Upper lobe of right lung (tissue), 1 donor: Measurements from ENCODE around the gene LKAAEAR1. TPM values are rescaled to one million over a fixed set of nuclear protein-coding genes. Genes with fewer than 3 reads are reported as not detected.

Experiments used
- ATAC-seq: fragments of 200-7000 bp; cut with Tn5 transposase; one replicate; pipeline ENCODE4 v1.9.1; 2020; ENCODE audit warnings: mild to moderate bottlenecking, moderate library complexity
- DNase-seq: peaks from one replicate; pipeline ENCODE4 v3.0.0-alpha.2; 2020
- H3K27ac ChIP-seq: fragments of 200-600 bp; one replicate; pipeline ENCODE4 v1.8.0; 2022
- H3K27me3 ChIP-seq: fragments of 200-600 bp; one replicate; pipeline ENCODE4 v1.8.0; 2022; ENCODE audit warnings: mild to moderate bottlenecking
- H3K36me3 ChIP-seq: fragments of 200-600 bp; one replicate; pipeline ENCODE4 v1.8.0; 2022
- H3K4me1 ChIP-seq: fragments of 200-600 bp; one replicate; pipeline ENCODE4 v1.8.0; 2022
- H3K4me3 ChIP-seq: fragments of 200-600 bp; one replicate; pipeline ENCODE4 v1.8.0; 2022; ENCODE audit warnings: mild to moderate bottlenecking
- H3K9me3 ChIP-seq: fragments of 200-600 bp; one replicate; pipeline ENCODE4 v1.8.0; 2022
- CTCF ChIP-seq: fragments of 200-600 bp; IDR thresholded peaks from one replicate; pipeline ENCODE4 v1.8.0; 2022; ENCODE audit warnings: antibody characterized with exemption
- intact Hi-C: fragments of 100-400 bp; cut with DNase I; formaldehyde crosslinking; loops from one replicate; pipeline ENCODE4 v1.11.0; 2022
- total RNA-seq: library from RNA; stranded (reverse); fragmentation: NEBNext Ultra II Directional; extraction: Animal tissue kit (Norgen Biotek cat#: 25700); gene quantifications from one replicate; pipeline ENCODE4 v1.2.1, GENCODE V29; 2021
- donor health status: DM: no; HTN: yes; CAD: no; lungs with severe emphysema.

LKAAEAR1 gene
- total RNA-seq, 1 donor from 2014 or later, result not detected

DNA sequence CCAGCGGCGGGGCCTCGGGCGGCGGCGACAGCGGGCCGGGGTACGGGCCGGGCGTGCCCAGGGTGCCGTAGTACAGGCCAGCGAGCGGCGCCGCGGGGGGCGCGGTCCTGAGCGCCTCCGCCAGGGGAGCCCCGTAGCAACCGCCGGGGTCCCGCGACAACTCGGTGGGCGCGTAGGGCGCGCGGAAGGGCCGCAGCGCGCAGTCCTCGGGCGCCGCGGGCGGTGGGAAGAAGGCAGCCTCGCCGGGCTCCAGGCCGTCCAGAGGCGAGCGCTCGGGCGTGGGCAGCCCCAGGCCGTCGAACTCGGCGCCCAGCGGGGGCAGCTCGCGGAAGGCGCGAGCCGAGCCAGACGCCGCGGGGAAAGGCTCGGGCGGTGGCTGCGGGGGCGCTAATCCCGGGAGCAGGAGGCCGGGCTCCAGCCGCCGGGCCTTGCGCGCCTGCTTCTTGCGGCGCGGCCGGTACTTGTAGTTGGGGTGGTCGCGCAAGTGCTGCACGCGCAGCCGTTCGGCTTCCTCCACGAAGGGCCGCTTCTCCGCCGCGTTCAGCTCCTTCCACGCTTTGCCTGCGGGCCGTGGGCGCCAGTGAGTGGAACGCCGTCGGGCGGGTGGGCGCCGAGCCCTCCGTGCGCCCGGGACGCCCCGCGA is 35.7 kb downstream of the LKAAEAR1 start:
- H3K27me3 ChIP-seq, result peaks cover 49% of the 10 kb centered on the region
- peak overlapping the region; percentile 73 for H3K27ac ChIP-seq
- peaks cover 12% of the 10 kb centered on the region for H3K4me1 ChIP-seq
- no peak for TF ChIP-seq CTCF
- no peaks in the 10 kb centered on the region for H3K36me3 ChIP-seq
- no peaks in the 10 kb centered on the region for H3K9me3 ChIP-seq
- DNase-seq, result no peak
- intact Hi-C loops, result no loop called here
- H3K4me3 ChIP-seq, result peak overlapping the region; percentile 55
- no peak for ATAC-seq

DNA sequence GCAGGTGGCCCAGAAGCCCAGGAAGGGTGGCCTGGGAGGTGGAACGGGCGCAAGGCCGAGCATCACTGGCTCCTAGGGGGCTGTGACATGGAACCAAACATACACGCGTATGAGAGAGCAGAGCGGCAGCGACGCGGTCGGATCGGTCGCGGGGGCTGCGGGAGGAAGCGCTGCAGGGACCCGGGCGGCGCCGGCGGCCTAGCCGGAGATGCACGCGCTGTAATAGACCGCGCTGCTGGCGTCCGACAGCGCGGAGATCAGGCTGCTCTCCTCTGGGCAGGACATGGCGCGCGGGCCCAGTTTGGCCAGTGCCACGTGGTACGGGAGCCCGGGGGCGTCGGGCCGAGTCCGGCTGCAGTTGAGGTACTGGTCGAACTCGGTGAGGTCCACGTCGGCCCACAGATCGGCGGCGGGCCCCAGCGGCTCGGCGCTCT is 36.2 kb downstream of the LKAAEAR1 start:
- H3K9me3 ChIP-seq, result no peaks in the 10 kb centered on the region
- DNase-seq, result no peak
- no peaks in the 10 kb centered on the region for H3K36me3 ChIP-seq
- no peak for TF ChIP-seq CTCF
- intact Hi-C loops, result no loop called here
- H3K4me3 ChIP-seq, result peak overlapping the region; percentile 55
- peaks cover 47% of the 10 kb centered on the region for H3K27me3 ChIP-seq
- ATAC-seq, result no peak
- H3K4me1 ChIP-seq, result peaks cover 12% of the 10 kb centered on the region
- H3K27ac ChIP-seq, result peak overlapping the region; percentile 73

DNA sequence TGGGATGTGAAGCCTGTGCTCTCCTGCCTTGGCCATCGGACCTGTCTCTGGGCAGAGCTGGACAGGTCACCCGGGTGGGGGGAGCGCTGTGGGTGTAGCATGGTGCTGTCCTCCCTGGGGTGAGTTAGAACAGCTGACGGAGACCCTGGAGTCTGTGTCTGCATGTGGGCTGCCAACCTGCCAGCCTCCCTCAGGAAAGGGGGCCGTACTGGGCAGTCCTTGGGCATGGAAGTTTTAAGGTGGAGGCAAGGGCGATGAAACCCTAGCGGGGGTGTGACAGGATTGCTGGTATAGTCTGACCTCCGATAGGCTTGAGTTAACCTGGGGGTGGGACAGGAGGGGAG is 37.2 kb downstream of the LKAAEAR1 start:
- intact Hi-C loops, result no loop called here
- Histone ChIP-seq H3K4me1 (peaks cover 10% of the 10 kb centered on the region), H3K36me3 (no peaks in the 10 kb centered on the region), H3K4me3 (peak overlapping the region; percentile 55), H3K27ac (peak overlapping the region; percentile 73), H3K9me3 (no peaks in the 10 kb centered on the region), H3K27me3 (peaks cover 42% of the 10 kb centered on the region)
- DNase-seq (no peak), ATAC-seq (no peak)
- no peak for TF ChIP-seq CTCF

- ATAC-seq (peak; percentile 2), DNase-seq (no peak)
- Histone ChIP-seq H3K4me1 (peaks cover 26% of the 10 kb centered on the region), H3K4me3 (peak overlapping the region; percentile 55), H3K27ac (peak overlapping the region; percentile 65), H3K9me3 (no peaks in the 10 kb centered on the region), H3K27me3 (peaks cover 43% of the 10 kb centered on the region), H3K36me3 (no peaks in the 10 kb centered on the region)
- intact Hi-C loops, result no loop called here
- no peak for TF ChIP-seq CTCF
These were observed 38.7 kb downstream of the LKAAEAR1 start for GRCh38 chr20:64045346-64046011.

DNA sequence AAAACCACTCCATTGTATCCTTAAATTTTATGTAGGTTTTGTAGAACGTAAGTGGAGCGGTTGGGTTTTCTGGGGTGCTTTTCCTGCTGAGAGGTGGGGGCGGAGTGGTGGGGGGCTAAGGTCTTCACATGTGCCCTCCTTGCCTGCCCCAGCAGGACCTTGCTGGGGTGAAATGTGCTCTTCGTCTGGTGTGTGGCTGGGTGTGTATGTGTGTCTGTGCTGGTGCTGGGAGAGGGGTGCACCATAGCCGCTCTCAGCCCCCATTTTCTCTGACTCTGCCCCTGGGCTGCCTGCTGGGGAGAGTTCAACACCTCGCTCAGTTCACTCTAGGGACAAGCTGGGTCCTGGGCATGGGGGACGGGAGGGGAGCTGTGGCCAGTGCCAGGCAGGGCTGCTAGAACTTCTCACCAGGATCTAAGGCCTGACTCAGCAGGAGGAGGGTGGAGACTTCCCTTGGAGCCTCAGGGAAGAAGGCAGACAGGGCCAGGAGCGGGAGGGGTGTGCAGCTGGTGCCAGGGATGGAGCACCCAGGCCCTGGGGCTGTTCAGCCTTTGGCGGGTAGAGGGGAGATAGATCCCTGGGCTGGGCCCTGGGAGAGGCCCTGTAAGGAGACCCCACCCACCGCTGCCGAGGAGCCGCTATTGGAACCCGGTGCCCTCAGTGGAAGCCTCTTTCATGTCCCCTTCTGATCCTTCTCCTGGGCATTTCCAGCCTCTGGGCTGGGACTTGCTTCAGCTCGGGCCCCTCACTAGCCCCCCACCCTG is 39.5 kb downstream of the LKAAEAR1 start:
- H3K9me3 ChIP-seq, result no peaks in the 10 kb centered on the region
- intact Hi-C loops, result no loop called here
- H3K4me1 ChIP-seq, result peaks cover 20% of the 10 kb centered on the region
- no peak for TF ChIP-seq CTCF
- peak; percentile 39 for ATAC-seq
- peaks cover 41% of the 10 kb centered on the region for H3K27me3 ChIP-seq
- H3K36me3 ChIP-seq, result no peaks in the 10 kb centered on the region
- DNase-seq, result no peak
- H3K27ac ChIP-seq, result peak overlapping the region; percentile 65
- H3K4me3 ChIP-seq, result no peak overlapping the region
